ENCODE data around the gene MYH15. TPM values are rescaled to one million over a fixed set of nuclear protein-coding genes. Genes with fewer than 3 reads are reported as not detected.

Gene MYH15
- total and polyA plus RNA-seq, 2 of the 8 experiments (the other 6 are each of a cell fraction or from before 2014, with no cell fraction given): under 0.01 TPM; not detected in 1

DNA sequence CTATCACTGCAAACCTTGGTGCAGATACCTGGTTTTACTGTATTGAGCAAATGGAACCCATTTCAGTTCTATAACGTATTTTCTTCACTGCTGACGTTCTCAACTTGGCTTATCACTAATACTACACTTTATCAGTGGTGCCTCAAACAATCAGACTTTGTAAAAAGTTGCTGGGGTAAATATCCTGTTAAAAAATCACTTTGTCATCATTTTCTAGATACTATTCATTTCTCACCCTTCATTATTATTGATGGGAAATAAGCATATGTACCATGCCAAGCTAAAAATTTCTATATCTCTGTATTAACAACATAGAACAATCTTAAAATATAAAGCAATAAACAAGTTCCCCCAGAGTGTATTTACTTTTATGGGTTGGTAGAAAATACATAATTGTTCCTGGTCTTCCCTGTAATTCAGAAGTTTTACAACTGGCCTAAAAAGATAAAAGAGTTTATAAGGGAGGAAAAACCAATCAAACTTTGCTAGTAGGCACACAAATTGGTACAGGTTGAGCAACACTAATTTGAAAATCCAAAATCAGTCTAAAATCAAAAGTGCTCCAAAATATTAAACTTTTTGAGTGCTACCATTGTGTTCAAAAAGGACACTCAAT is 45.7 kb upstream of the MYH15 start:
- H3K56ac ChIP-seq (replicated peaks; ENCODE audit: insufficient read length, low read depth, low read length): no peak overlapping the region
- H2AK5ac ChIP-seq (ENCODE audit: low read depth, low read length): no peak overlapping the region
- H3K23ac ChIP-seq (ENCODE audit: insufficient read length): no peak overlapping the region
- no peak overlapping the region for H2BK12ac ChIP-seq (ENCODE audit: low read depth, low read length)
- no peak overlapping the region for H4K8ac ChIP-seq (ENCODE audit: extremely low read depth, insufficient read depth, low read length)
- no peak overlapping the region for H3K4ac ChIP-seq (replicated peaks; ENCODE audit: insufficient read length, low read depth, low read length)
- no peak overlapping the region for H4K5ac ChIP-seq (ENCODE audit: insufficient read length, low read depth, low read length)
- no peak overlapping the region for H2BK5ac ChIP-seq (ENCODE audit: low read depth, low read length)
- no peaks in the 10 kb centered on the region for H3K79me1 ChIP-seq (ENCODE audit: low read depth, low read length)
- no peak overlapping the region for H2BK15ac ChIP-seq (ENCODE audit: low read length)
- no peaks in the 10 kb centered on the region for H3K23me2 ChIP-seq (ENCODE audit: low read depth, low read length)
- no peak overlapping the region for H3K27ac ChIP-seq (ENCODE audit: low read depth, low read length)
- no peak overlapping the region for H2AFZ ChIP-seq (ENCODE audit: low read length)
- H2BK120ac ChIP-seq (replicated peaks; ENCODE audit: low read depth, low read length): no peak overlapping the region
- H3K36me3 ChIP-seq (ENCODE audit: control insufficient read depth in 2 of 4, insufficient read depth in 4 of 4, low read length in 3 of 4): peaks cover 0 to 67% (median 25%) of the 10 kb centered on the region in 4 experiments
- ChIA-PET POLR2A (ENCODE audit: partially characterized antibody) (interaction anchor here (1.6 kb wide), 1 partner anchor 33 kb away, joined by 8 read pairs; the partner anchor contains the start of genes CIP2A and DZIP3), CTCF (ENCODE audit: partially characterized antibody) (interaction anchor here (0.8 to 5.3 kb wide), 5 partner anchors 21 to 64 kb away, joined by 3 to 91 read pairs (median 6); no protein-coding TSS in a partner anchor)
- H3K4me3 ChIP-seq (ENCODE audit: extremely low read depth in 1 of 4, insufficient read depth in 2 of 4, low read depth in 3 of 4, low read length in 4 of 4): no peak overlapping the region
- no peaks in the 10 kb centered on the region for H3K9me3 ChIP-seq (ENCODE audit: insufficient read depth in 2 of 2, low read depth in 1 of 2, low read length in 1 of 2)
- H3K79me2 ChIP-seq (ENCODE audit: control insufficient read depth in 1 of 2, insufficient read depth in 2 of 2, low read length in 2 of 2): no peaks in the 10 kb centered on the region
- 75% methylated on average over 2 of the region's 2 CpGs; no CpG with 5 or more reads in 1 of the 2 experiments for WGBS, 2 experiments (ENCODE audit: extremely low coverage in 1 of 2, insufficient coverage in 1 of 2, insufficient read length in 1 of 2, insufficient replicate concordance in 2 of 2, low coverage in 1 of 2, low lambda C conversion rate in 2 of 2, missing lambda C conversion rate in 1 of 2)
- H4K91ac ChIP-seq (replicated peaks; ENCODE audit: insufficient read length, low read length): no peak overlapping the region
- no peaks in the 10 kb centered on the region for H3K4me1 ChIP-seq (replicated peaks in 1 of 4; ENCODE audit: control insufficient read depth in 3 of 4, insufficient read depth in 4 of 4, low read length in 3 of 4)
- DNase-seq (ENCODE audit: low read depth in 1 of 2, low spot score in 2 of 2): no peak
- no peak for TF ChIP-seq KDM1A (IDR thresholded peaks at IDR 0.05; ENCODE audit: borderline replicate concordance, low read length)
- no peak overlapping the region for H3K4me2 ChIP-seq (ENCODE audit: insufficient read depth in 1 of 2, low read depth in 2 of 2, low read length in 2 of 2)
- no peak overlapping the region for H3K14ac ChIP-seq (ENCODE audit: insufficient read length)
- H3K9ac ChIP-seq (replicated peaks in 1 of 4; ENCODE audit: extremely low read depth in 1 of 4, low read depth in 3 of 4, low read length in 3 of 4): no peak overlapping the region; a peak in 1 of 7 replicates
- H4K20me1 ChIP-seq (replicated peaks in 1 of 2; ENCODE audit: control insufficient read depth in 1 of 2, insufficient read depth in 2 of 2, low read length in 2 of 2): no peaks in the 10 kb centered on the region
- no peaks in the 10 kb centered on the region for H3K27me3 ChIP-seq (replicated peaks in 1 of 4; ENCODE audit: control insufficient read depth in 3 of 4, extremely low read depth in 1 of 4, insufficient read depth in 3 of 4, low read length in 3 of 4)
- FAIRE-seq: no peak
- no peak overlapping the region for H3K18ac ChIP-seq (ENCODE audit: extremely low read depth, low read length)
- H2BK20ac ChIP-seq (ENCODE audit: low read length): no peak overlapping the region
